NCI-H1694 (cell line): ENCODE data around the gene KRT33A.

Experiments
- DNase-seq: peaks from one replicate; lab custom pipeline; 2025; lab: John Stamatoyannopoulos, UW

The KRT33A gene

GRCh38 chr17:41329279-41329948 lies 21.2 kb downstream of the KRT33A start:
- DNase-seq: no peak

- DNase-seq: no peak
Observed at GRCh38 chr17:41328207-41328606, 22.4 kb downstream of the KRT33A start.

GRCh38 chr17:41327411-41328120 lies 23.1 kb downstream of the KRT33A start:
- no peak for DNase-seq

- DNase-seq: no peak
Observed at GRCh38 chr17:41326173-41327145, 24.2 kb downstream of the KRT33A start.

GRCh38 chr17:41325611-41326010 lies 25.0 kb downstream of the KRT33A start:
- no peak for DNase-seq

GRCh38 chr17:41325126-41325525 lies 25.5 kb downstream of the KRT33A start:
- no peak for DNase-seq

GRCh38 chr17:41324180-41325075 lies 26.2 kb downstream of the KRT33A start:
- no peak for DNase-seq

GRCh38 chr17:41322903-41323895 lies 27.4 kb downstream of the KRT33A start:
- no peak for DNase-seq

GRCh38 chr17:41322094-41322902 lies 28.3 kb downstream of the KRT33A start:
- peak; percentile 60 for DNase-seq

GRCh38 chr17:41318231-41318630 lies 32.4 kb downstream of the KRT33A start:
- DNase-seq: no peak

GRCh38 chr17:41315814-41316445 lies 34.7 kb downstream of the KRT33A start:
- DNase-seq: no peak

- no peak for DNase-seq
Observed at GRCh38 chr17:41315204-41315794, 35.3 kb downstream of the KRT33A start, which contains the start of gene KRTAP17-1. Gene KRTAP17-1 (minus strand): TSS chr17:41315710. CDS start chr17:41315650, 60 bp downstream.

GRCh38 chr17:41311111-41311510 lies 39.5 kb downstream of the KRT33A start:
- DNase-seq: no peak

- DNase-seq: peak; percentile 88
Observed at GRCh38 chr17:41308918-41309359, 41.7 kb downstream of the KRT33A start, which contains the start of gene KRTAP16-1. Gene KRTAP16-1 (minus strand): TSS chr17:41309309. CDS start chr17:41309253, 56 bp downstream.

GRCh38 chr17:41308251-41308917 lies 42.2 kb downstream of the KRT33A start:
- DNase-seq: peak; percentile 90

GRCh38 chr17:41307647-41308046 lies 43.0 kb downstream of the KRT33A start:
- peak; percentile 78 for DNase-seq

GRCh38 chr17:41304091-41304490 lies 46.5 kb downstream of the KRT33A start:
- DNase-seq: no peak
